IMR-90 (cell line): Measurements from ENCODE around the gene BANP. TPM values are rescaled to one million over a fixed set of nuclear protein-coding genes. Genes with fewer than 3 reads are reported as not detected.

ENCODE experiments used
- ATAC-seq: fragments of 200-7000 bp; cut with Tn5 transposase; 2 replicates; pipeline ENCODE4 v1.9.1; 2020; ENCODE audit warnings: low read depth, mild to moderate bottlenecking, moderate library complexity
- BruUV-seq: library from RNA; stranded (reverse); fragments of 400-500 nt; replicated peaks from 2 replicates; lab custom pipeline; 2021; lab: Mats Ljungman, UMichigan
- CTCF ChIA-PET: fragments of 300-600 bp; formaldehyde crosslinking; extraction: SDS; loops from one replicate; lab custom pipeline; 2021; ENCODE audit warnings: antibody characterized with exemption; lab: Yijun Ruan, JAX
- POLR2A ChIA-PET: fragments of 300-600 bp; sonication (Branson Sonifier 250); formaldehyde crosslinking; loops from one replicate; lab custom pipeline; 2022; ENCODE audit warnings: antibody characterized with exemption; ENCODE audit not compliant: unreplicated experiment; lab: Charles Lee
- DNase-seq: peaks from one replicate; pipeline ENCODE4 v3.0.0; 2013
- H2AFZ ChIP-seq: replicated peaks from 2 replicates; pipeline ENCODE3; 2013; ENCODE audit warnings: low read length, mild to moderate bottlenecking; ENCODE audit not compliant: poor library complexity
- H2AK5ac ChIP-seq: 2 replicates; pipeline ENCODE4 v1.6.1; 2013; ENCODE audit warnings: low read depth, low read length, inconsistent platforms
- H2AK9ac ChIP-seq: replicated peaks from 2 replicates; pipeline ENCODE3; 2013; ENCODE audit warnings: mild to moderate bottlenecking, low read depth, low read length, moderate library complexity; ENCODE audit not compliant: poor library complexity
- H2BK120ac ChIP-seq: 2 replicates; pipeline ENCODE4 v1.6.1; 2013; ENCODE audit warnings: low read depth, low read length, inconsistent platforms
- H2BK15ac ChIP-seq: 3 replicates; pipeline ENCODE4 v1.6.1; 2013; ENCODE audit warnings: low read depth, low read length, inconsistent platforms
- H2BK20ac ChIP-seq: 2 replicates; pipeline ENCODE4 v1.6.1; 2013; ENCODE audit warnings: low read depth, mild to moderate bottlenecking, inconsistent platforms, low read length, moderate library complexity
- H2BK5ac ChIP-seq: 2 replicates; pipeline ENCODE4 v1.6.1; 2013; ENCODE audit warnings: mild to moderate bottlenecking, low read depth, low read length, inconsistent platforms; ENCODE audit not compliant: poor library complexity, severe bottlenecking
- H3K14ac ChIP-seq: replicated peaks from 2 replicates; pipeline ENCODE4 v1.6.1; 2013; ENCODE audit warnings: low read depth, low read length, inconsistent platforms
- H3K18ac ChIP-seq: 2 replicates; pipeline ENCODE4 v1.6.1; 2013; ENCODE audit warnings: low read depth, low read length, control low read depth
- H3K23ac ChIP-seq: 2 replicates; pipeline ENCODE4 v1.6.1; 2013; ENCODE audit warnings: low read depth, low read length, inconsistent platforms
- H3K27ac ChIP-seq: 2 replicates; pipeline ENCODE4 v1.5.1; 2013; ENCODE audit warnings: mild to moderate bottlenecking, control low read depth, low read length; ENCODE audit not compliant: insufficient read depth
- H3K27me3 ChIP-seq: 2 replicates; pipeline ENCODE4 v1.6.1; 2013; ENCODE audit warnings: low read length; ENCODE audit not compliant: control insufficient read depth, insufficient read depth
- H3K36me3 ChIP-seq: 2 replicates; pipeline ENCODE4 v1.6.1; 2013; ENCODE audit warnings: low read length, mixed read lengths; ENCODE audit not compliant: control insufficient read depth, insufficient read depth
- H3K4ac ChIP-seq: 2 replicates; pipeline ENCODE4 v1.6.1; 2013; ENCODE audit warnings: low read depth, low read length, inconsistent platforms
- H3K4me1 ChIP-seq: 2 replicates; pipeline ENCODE4 v1.6.1; 2013; ENCODE audit warnings: low read length, mixed read lengths; ENCODE audit not compliant: control insufficient read depth, insufficient read depth
- H3K4me2 ChIP-seq: 2 replicates; pipeline ENCODE4 v1.6.1; 2013; ENCODE audit warnings: low read depth, mild to moderate bottlenecking, control low read depth, low read length, moderate library complexity
- H3K4me3 ChIP-seq: 2 replicates; pipeline ENCODE4 v1.5.1; 2013; ENCODE audit warnings: low read depth, mild to moderate bottlenecking, control low read depth, low read length, moderate library complexity; ENCODE audit not compliant: insufficient read depth
- H3K56ac ChIP-seq: 2 replicates; pipeline ENCODE4 v1.6.1; 2013; ENCODE audit warnings: low read length, inconsistent platforms; ENCODE audit not compliant: insufficient read depth; ENCODE audit errors: extremely low read depth
- H3K79me1 ChIP-seq, 2 experiments: 2 replicates each; pipeline ENCODE4 v1.6.1; 2013; ENCODE audit warnings: low read length in 2 of 2, inconsistent platforms in 1 of 2, low read depth in 1 of 2
- H3K9ac ChIP-seq: 2 replicates; pipeline ENCODE4 v1.6.1; 2013; ENCODE audit warnings: low read depth, low read length, control low read depth
- H3K9me1 ChIP-seq: 2 replicates; pipeline ENCODE4 v1.6.1; 2013; ENCODE audit warnings: low read length, inconsistent platforms; ENCODE audit not compliant: insufficient read depth
- H3K9me3 ChIP-seq: 2 replicates; pipeline ENCODE4 v1.6.1; 2013; ENCODE audit warnings: low read length; ENCODE audit not compliant: control insufficient read depth, insufficient read depth
- H4K20me1 ChIP-seq: 2 replicates; pipeline ENCODE4 v1.6.1; 2013; ENCODE audit warnings: low read length, inconsistent platforms; ENCODE audit not compliant: insufficient read depth
- H4K5ac ChIP-seq: 2 replicates; pipeline ENCODE4 v1.6.1; 2013; ENCODE audit warnings: mild to moderate bottlenecking, low read depth, low read length, control low read depth
- H4K8ac ChIP-seq, 2 experiments: 2 replicates each; pipeline ENCODE4 v1.6.1; 2013; ENCODE audit warnings: low read depth in 2 of 2, low read length in 2 of 2, control low read depth in 1 of 2, inconsistent platforms in 1 of 2
- H4K91ac ChIP-seq: 2 replicates; pipeline ENCODE4 v1.6.1; 2013; ENCODE audit warnings: low read depth, low read length, inconsistent platforms; ENCODE audit not compliant: insufficient read depth
- BHLHE40 ChIP-seq: fragments of 150-350 bp; IDR thresholded peaks from 2 replicates; pipeline ENCODE4 v1.6.1; 2016; ENCODE audit warnings: mild to moderate bottlenecking, low read depth, low read length
- CEBPB ChIP-seq: IDR thresholded peaks from 2 replicates; pipeline ENCODE4 v1.6.1; 2012; ENCODE audit warnings: low read depth, low read length, improper control_type of control experiment
- FOS ChIP-seq: fragments of 150-350 bp; IDR thresholded peaks from 2 replicates; pipeline ENCODE4 v1.6.1; 2016; ENCODE audit warnings: low read depth, low read length
- MAFK ChIP-seq: IDR thresholded peaks from 2 replicates; pipeline ENCODE4 v1.6.1; 2012; ENCODE audit warnings: low read depth, low read length, improper control_type of control experiment
- NFE2L2 ChIP-seq: fragments of 150-350 bp; IDR thresholded peaks from 2 replicates; pipeline ENCODE4 v1.6.1; 2016; ENCODE audit warnings: low read depth, mild to moderate bottlenecking, low read length
- POLR2A ChIP-seq: IDR thresholded peaks from 2 replicates; pipeline ENCODE4 v1.6.1; 2012; ENCODE audit warnings: mild to moderate bottlenecking, low read depth, low read length
- RAD21 ChIP-seq: IDR thresholded peaks from 2 replicates; pipeline ENCODE4 v1.6.1; 2012; ENCODE audit warnings: low read length, improper control_type of control experiment
- RFX5 ChIP-seq: IDR thresholded peaks from 2 replicates; pipeline ENCODE4 v1.8.0; 2012; ENCODE audit warnings: low read depth, mild to moderate bottlenecking, low read length, moderate library complexity
- SMC3 ChIP-seq: fragments of 150-350 bp; IDR thresholded peaks from 2 replicates; pipeline ENCODE4 v1.6.1; 2016; ENCODE audit warnings: low read depth, mild to moderate bottlenecking, antibody characterized with exemption, low read length, moderate library complexity
- WGBS, 2 experiments: methylation state at CpG; one replicate each; pipeline versions ENCODE4 v1.1.5 to v1.1.7; 2013; ENCODE audit warnings: missing lambda C conversion rate in 2 of 2; ENCODE audit not compliant: insufficient read length in 1 of 2; ENCODE audit errors: extremely low coverage in 2 of 2; 5-methylcytosine and 5-hydroxymethylcytosine counted together
- dilution Hi-C: fragments of 300-500 bp; cut with HindIII; formaldehyde crosslinking; loops from one replicate; pipeline ENCODE4 v1.14.3; 2018; ENCODE audit warnings: low sequenced_read_pairs; ENCODE audit not compliant: unreplicated experiment
- in situ Hi-C: fragments of 300-500 bp; cut with MboI; formaldehyde crosslinking; loops from 3 replicates; pipeline ENCODE4 v1.14.3; 2019; ENCODE audit warnings: low sequenced_read_pairs, inconsistent platforms, mixed read lengths
- intact Hi-C: fragments of 100-400 bp; cut with micrococcal nuclease; formaldehyde crosslinking; loops from 2 replicates; pipeline ENCODE4 v1.10.0; 2022
- polyA plus RNA-seq, 3 experiments: library from polyadenylated mRNA; depleted of rRNA; stranded (reverse); fragments of >200 nt; gene quantifications; 2 replicates each; pipeline ENCODE4 v1.2.3, GENCODE V29; 2012; ENCODE audit warnings: low replicate concordance in 1 of 3
- total RNA-seq: library from RNA; depleted of rRNA; stranded (reverse); fragments of >200 nt; gene quantifications from 2 replicates; pipeline ENCODE4 v1.2.3, GENCODE V29; 2012

Gene BANP
- total and polyA plus RNA-seq, 2 of the 4 experiments (the other 2 are of a cell fraction), result 17.4 to 17.9 TPM

DNA sequence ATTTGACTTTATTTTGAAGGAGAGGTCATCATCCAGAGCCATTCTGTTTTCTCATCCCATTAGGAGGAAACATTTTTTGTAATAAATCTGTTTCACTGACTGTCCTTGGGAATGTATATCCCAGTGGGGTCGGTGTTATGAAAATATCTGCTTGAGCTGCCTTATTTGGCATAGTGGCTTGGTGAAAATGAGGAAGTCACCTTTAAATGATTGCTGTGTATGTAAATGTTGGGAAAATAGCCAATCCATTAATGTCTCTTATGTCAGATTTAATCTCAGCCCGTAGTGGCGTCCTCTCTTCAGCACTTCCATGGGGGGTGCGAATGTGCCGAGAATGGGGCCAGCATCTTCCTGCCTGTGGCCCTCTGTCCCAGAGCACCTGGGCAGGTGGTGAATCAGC, 57.6 kb downstream of the BANP start:
- no peak overlapping the region for H2AK9ac ChIP-seq
- peaks cover 13% of the 10 kb centered on the region for H3K9me1 ChIP-seq
- dilution Hi-C loops (no loop called here), in situ Hi-C loops (no loop called here), intact Hi-C loops (no loop called here)
- H2BK20ac ChIP-seq, result no peak overlapping the region
- WGBS, 2 experiments, result 100% methylated on average over 1 of the region's 5 CpGs; no CpG with 5 or more reads in 1 of the 2 experiments
- H3K27ac ChIP-seq, result no peak overlapping the region
- no peak overlapping the region for H4K91ac ChIP-seq
- H3K4me3 ChIP-seq, result no peak overlapping the region
- BruUV-seq, result no TSS peak
- H2AK5ac ChIP-seq, result no peak overlapping the region
- peaks cover 7% of the 10 kb centered on the region for H4K20me1 ChIP-seq
- no peak overlapping the region for H3K56ac ChIP-seq
- no peak overlapping the region for H2BK15ac ChIP-seq
- H3K4ac ChIP-seq, result no peak overlapping the region
- H2BK5ac ChIP-seq, result no peak overlapping the region
- H3K4me1 ChIP-seq, result peaks cover 9% of the 10 kb centered on the region
- no peak overlapping the region for H4K5ac ChIP-seq
- H3K23ac ChIP-seq, result no peak overlapping the region
- no peak overlapping the region for H3K14ac ChIP-seq
- H3K27me3 ChIP-seq, result no peaks in the 10 kb centered on the region
- peaks cover 22% of the 10 kb centered on the region for H3K36me3 ChIP-seq
- H3K4me2 ChIP-seq, result no peak overlapping the region
- DNase-seq, result no peak
- no peak overlapping the region for H2BK120ac ChIP-seq
- TF ChIP-seq FOS (no peak), CEBPB (no peak), NFE2L2 (no peak), SMC3 (no peak), MAFK (no peak), RFX5 (no peak), RAD21 (no peak), BHLHE40 (no peak), POLR2A (no peak)
- peaks cover 6 to 31% of the 10 kb centered on the region in 2 experiments for H3K79me1 ChIP-seq
- ATAC-seq, result no peak
- H2AFZ ChIP-seq, result no peak overlapping the region
- POLR2A ChIA-PET, result no interaction called here
- no peaks in the 10 kb centered on the region for H3K9me3 ChIP-seq
- no peak overlapping the region for H4K8ac ChIP-seq
- H3K18ac ChIP-seq, result no peak overlapping the region
- CTCF ChIA-PET, result interaction anchor here (0.6 kb wide), 1 partner anchor 568 kb away, joined by 3 read pairs; no protein-coding TSS in a partner anchor
- no peak overlapping the region for H3K9ac ChIP-seq
